CD4-positive, alpha-beta memory T cell (primary cell): ENCODE data around the gene PTPRG. TPM values are rescaled to one million over a fixed set of nuclear protein-coding genes. Genes with fewer than 3 reads are reported as not detected.

Experiments used
- CTCF ChIA-PET: fragments of 350-600 bp; sonication (Branson Sonifier 250); formaldehyde crosslinking; loops from one replicate; lab custom pipeline; 2021; ENCODE audit warnings: inconsistent platforms; ENCODE audit not compliant: partially characterized antibody; lab: Charles Lee
- POLR2A ChIA-PET: fragments of 350-600 bp; sonication (Branson Sonifier 250); formaldehyde crosslinking; loops from one replicate; lab custom pipeline; 2021; ENCODE audit not compliant: partially characterized antibody; lab: Charles Lee
- DNase-seq, 5 donors: peaks; one replicate each; pipeline versions ENCODE4 v3.0.0 to v3.0.0-alpha.2; 2020 to 2022; ENCODE audit warnings: mixed read lengths in 1 of 5
- H3K27ac ChIP-seq: one replicate; pipeline ENCODE4 v1.7.0; 2013; ENCODE audit warnings: low read depth, low read length
- H3K27me3 ChIP-seq: 2 replicates; pipeline ENCODE4 v1.7.0; 2013; ENCODE audit warnings: mild to moderate bottlenecking, low read length, moderate library complexity; ENCODE audit not compliant: insufficient read depth
- H3K36me3 ChIP-seq: 2 replicates; pipeline ENCODE4 v1.7.0; 2013; ENCODE audit warnings: mild to moderate bottlenecking, low read length, moderate library complexity; ENCODE audit not compliant: insufficient read depth
- H3K4me1 ChIP-seq: 2 replicates; pipeline ENCODE4 v1.7.0; 2013; ENCODE audit warnings: mild to moderate bottlenecking, low read length, moderate library complexity; ENCODE audit not compliant: insufficient read depth
- H3K4me3 ChIP-seq, 2 donors: one replicate each; pipeline ENCODE4 v1.7.0; 2013; ENCODE audit warnings: low read length in 2 of 2, mild to moderate bottlenecking in 1 of 2
- H3K9me3 ChIP-seq, 2 donors: one replicate each; pipeline ENCODE4 v1.7.0; 2013; ENCODE audit warnings: low read length in 2 of 2, control low read depth in 1 of 2; ENCODE audit not compliant: control insufficient read depth in 1 of 2
- H3K27ac Mint-ChIP-seq, 7 donors: one replicate each; pipeline ENCODE4 v1.8.0; 2020 to 2021; ENCODE audit warnings: mixed read lengths in 7 of 7, mild to moderate bottlenecking in 6 of 7, inconsistent platforms in 3 of 7, moderate library complexity in 3 of 7
- H3K27me3 Mint-ChIP-seq, 2 donors: one replicate each; pipeline ENCODE4 v1.8.0; 2020 to 2021; ENCODE audit warnings: mixed read lengths in 2 of 2
- H3K36me3 Mint-ChIP-seq, 2 donors: one replicate each; pipeline ENCODE4 v1.8.0; 2020 to 2021; ENCODE audit warnings: mixed read lengths in 2 of 2, inconsistent platforms in 1 of 2, mild to moderate bottlenecking in 1 of 2
- H3K4me1 Mint-ChIP-seq, 4 donors: one replicate each; pipeline ENCODE4 v1.8.0; 2020 to 2021; ENCODE audit warnings: mixed read lengths in 4 of 4, mild to moderate bottlenecking in 1 of 4
- H3K4me3 Mint-ChIP-seq, 8 donors: one replicate each; pipeline ENCODE4 v1.8.0; 2020 to 2021; ENCODE audit warnings: mixed read lengths in 8 of 8, mild to moderate bottlenecking in 7 of 8, moderate library complexity in 6 of 8, inconsistent platforms in 3 of 8
- H3K9me3 Mint-ChIP-seq, 8 donors: one replicate each; pipeline ENCODE4 v1.8.0; 2020 to 2021; ENCODE audit warnings: mixed read lengths in 8 of 8, mild to moderate bottlenecking in 5 of 8, inconsistent platforms in 3 of 8, moderate library complexity in 1 of 8
- intact Hi-C: fragments of 100-400 bp; cut with micrococcal nuclease; formaldehyde crosslinking; loops from one replicate; pipeline ENCODE4 v1.15.1; 2023
- polyA plus RNA-seq, 2 donors: library from polyadenylated mRNA; unstranded; fragments of 300-500 nt; fragmentation: Illumina TruSeq; gene quantifications; one replicate each; pipeline ENCODE4 v1.2.3, GENCODE V29; 2021
- total RNA-seq, 2 experiments: library from RNA; stranded (reverse); gene quantifications; one replicate each; pipeline ENCODE4 v1.2.3, GENCODE V29; 2021

Gene PTPRG
- total and polyA plus RNA-seq, 4 experiments from 2014 or later = not detected

- Mint-ChIP-seq H3K27ac (no peak overlapping the region), H3K27me3 (no peaks in the 10 kb centered on the region), H3K9me3 (no peaks in the 10 kb centered on the region), H3K4me1 (no peaks in the 10 kb centered on the region), H3K36me3 (no peaks in the 10 kb centered on the region), H3K4me3 (no peak overlapping the region)
- no peak overlapping the region for H3K4me3 ChIP-seq
- DNase-seq = no peak
- no peak overlapping the region for H3K27ac ChIP-seq
- H3K27me3 ChIP-seq = no peaks in the 10 kb centered on the region
- ChIA-PET POLR2A (no interaction called here), CTCF (no interaction called here)
- H3K9me3 ChIP-seq = no peaks in the 10 kb centered on the region
- H3K36me3 ChIP-seq = no peaks in the 10 kb centered on the region
- no peaks in the 10 kb centered on the region for H3K4me1 ChIP-seq
- intact Hi-C loops = no loop called here
These were observed 773.8 kb downstream of the PTPRG start for GRCh38 chr3:62335196-62335595.

GRCh38 chr3:62343755-62344154 lies 782.4 kb downstream of the PTPRG start:
- H3K9me3 Mint-ChIP-seq = peaks cover 0 to 6% (median 2%) of the 10 kb centered on the region in 8 donors
- POLR2A ChIA-PET = no interaction called here
- H3K27ac Mint-ChIP-seq = no peak overlapping the region
- H3K27ac ChIP-seq = no peak overlapping the region
- CTCF ChIA-PET = no interaction called here
- H3K4me1 ChIP-seq = no peaks in the 10 kb centered on the region
- no peaks in the 10 kb centered on the region for H3K9me3 ChIP-seq
- H3K4me3 Mint-ChIP-seq = no peak overlapping the region
- H3K36me3 Mint-ChIP-seq = no peaks in the 10 kb centered on the region
- no peak for DNase-seq
- H3K27me3 ChIP-seq = no peaks in the 10 kb centered on the region
- H3K4me3 ChIP-seq = no peak overlapping the region
- H3K36me3 ChIP-seq = no peaks in the 10 kb centered on the region
- no peaks in the 10 kb centered on the region for H3K4me1 Mint-ChIP-seq
- H3K27me3 Mint-ChIP-seq = peaks cover 2% of the 10 kb centered on the region in 2 donors
- intact Hi-C loops = no loop called here
